HUDEP-2 (cell line): ENCODE measurements around the gene RND3.

ENCODE experiments used
- DNase-seq, 76 experiments: peaks; one replicate each; lab custom pipeline; 2025; ENCODE audit not compliant: unreplicated experiment in 76 of 76; lab: John Stamatoyannopoulos, UW

RND3 gene, protein sequence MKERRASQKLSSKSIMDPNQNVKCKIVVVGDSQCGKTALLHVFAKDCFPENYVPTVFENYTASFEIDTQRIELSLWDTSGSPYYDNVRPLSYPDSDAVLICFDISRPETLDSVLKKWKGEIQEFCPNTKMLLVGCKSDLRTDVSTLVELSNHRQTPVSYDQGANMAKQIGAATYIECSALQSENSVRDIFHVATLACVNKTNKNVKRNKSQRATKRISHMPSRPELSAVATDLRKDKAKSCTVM

DNA sequence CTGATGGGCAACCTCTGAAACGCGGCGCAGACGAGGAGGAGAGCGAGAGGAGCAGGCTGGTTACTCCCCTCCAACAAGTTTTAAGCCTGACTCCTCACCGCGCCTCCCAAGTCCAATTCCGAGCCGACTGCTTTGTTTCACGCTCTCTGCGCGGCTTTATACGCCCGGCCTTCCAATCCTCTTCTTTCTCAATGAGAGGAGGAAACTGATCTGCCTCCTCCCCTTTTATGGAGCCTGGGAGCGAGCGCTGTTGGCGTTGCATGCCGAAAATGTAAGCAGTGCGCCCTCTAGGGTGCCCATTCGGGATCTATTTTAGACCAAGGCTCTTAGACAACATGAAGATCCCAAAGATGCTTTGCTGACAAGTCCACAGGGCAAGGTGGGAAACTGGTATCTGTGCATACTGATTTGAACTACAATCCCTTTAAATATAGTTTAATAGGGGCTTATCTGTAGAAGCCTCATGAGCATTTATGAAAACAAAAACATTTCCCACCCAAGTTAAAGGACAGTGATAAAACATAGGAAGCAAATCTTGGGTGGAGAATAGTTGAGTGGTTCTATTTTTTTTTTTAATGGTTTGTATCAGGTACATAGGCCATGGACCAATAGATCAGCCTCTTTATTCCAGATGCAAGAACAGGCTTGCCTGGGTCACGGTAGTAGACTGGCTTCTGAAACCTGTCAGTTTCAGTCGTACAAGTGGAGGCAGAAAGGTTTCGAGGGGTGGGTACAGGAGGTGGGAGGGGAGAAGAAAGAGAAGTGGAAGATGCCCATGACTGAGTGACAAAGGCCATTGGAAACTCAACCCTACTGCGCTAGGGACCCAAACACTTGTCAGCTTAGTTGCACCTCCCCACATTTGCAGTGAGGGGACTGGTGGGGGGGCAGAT, at the start of gene RND3:
Gene RND3 (minus strand): TSS at position 131 of the 893 bp plus-strand sequence. CDS start 250 bp downstream, outside the sequence.
- peak in 64 of 76 experiments; percentile 2 to 71 (median 39) for DNase-seq

GRCh38 chr2:150535176-150535575, 47.7 kb upstream of the RND3 start:
- no peak for DNase-seq

- DNase-seq, result no peak
These were observed 45.4 kb upstream of the RND3 start for GRCh38 chr2:150532879-150533278.

DNA sequence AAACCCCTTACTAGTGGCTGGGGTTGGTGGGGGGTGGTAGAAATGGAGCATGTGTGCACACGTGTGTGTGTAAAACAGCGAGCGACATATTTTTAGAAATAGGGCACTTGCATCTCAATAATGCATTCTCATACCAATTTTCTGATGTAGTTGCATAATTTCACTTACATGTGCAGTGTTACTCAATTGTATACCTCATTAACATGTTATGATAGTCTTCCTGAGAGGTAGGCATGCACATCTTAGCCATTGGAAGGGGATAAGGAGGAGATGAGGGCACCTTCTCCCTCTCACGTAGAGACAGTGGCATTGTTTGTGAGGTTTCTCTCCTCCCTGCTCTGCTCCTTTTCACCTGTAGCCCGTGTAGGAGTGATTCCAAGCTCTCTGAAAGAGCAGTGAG, 44.6 kb upstream of the RND3 start:
- DNase-seq, result no peak

GRCh38 chr2:150531591-150531990, 44.1 kb upstream of the RND3 start:
- no peak for DNase-seq

GRCh38 chr2:150530168-150530567, 42.7 kb upstream of the RND3 start:
- DNase-seq, result no peak

DNA sequence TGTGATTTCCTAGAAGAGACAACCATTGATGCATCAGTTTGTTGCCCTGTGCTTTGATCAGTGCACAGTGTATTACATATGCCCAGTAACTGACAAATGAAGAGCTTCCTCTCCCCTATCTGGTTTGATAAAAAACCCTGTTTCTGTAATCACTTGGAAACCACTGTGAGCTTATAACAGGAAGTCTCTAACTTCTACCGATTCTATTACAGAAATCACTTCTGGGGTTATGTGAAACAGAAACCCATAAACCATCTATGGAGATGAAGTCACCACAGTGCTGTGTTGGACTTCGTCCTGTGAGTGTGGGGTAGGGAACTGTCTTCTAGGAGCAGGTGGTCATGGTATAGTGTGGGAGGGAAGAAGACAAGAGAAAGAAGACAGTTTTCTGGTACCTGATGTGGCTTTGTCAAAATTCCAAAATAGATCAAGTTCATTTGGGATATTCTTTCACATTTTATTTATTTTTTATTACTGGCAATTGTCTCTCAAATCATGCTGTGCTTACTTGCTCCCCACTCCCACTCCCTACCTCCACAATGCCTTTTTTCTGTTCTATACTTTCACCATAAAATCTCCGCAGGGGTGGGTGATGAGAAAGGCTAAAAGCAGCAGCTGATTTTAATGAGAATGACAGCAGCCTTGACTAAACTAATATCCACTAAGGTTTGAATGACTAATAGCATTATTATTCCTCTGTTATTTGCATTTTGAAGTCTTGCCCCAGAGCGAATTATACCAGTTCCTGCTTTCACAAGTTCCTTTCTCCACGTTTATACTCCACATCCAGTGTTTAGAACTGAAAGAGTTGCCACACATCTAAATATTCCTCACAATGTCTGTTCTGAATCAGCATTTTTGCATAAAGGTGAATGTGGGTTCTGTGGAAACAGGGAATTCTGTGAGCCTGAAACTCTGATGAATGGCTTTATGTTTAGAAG, 41.7 kb upstream of the RND3 start:
- no peak for DNase-seq

GRCh38 chr2:150526827-150527226, 39.4 kb upstream of the RND3 start:
- DNase-seq, result no peak

DNA sequence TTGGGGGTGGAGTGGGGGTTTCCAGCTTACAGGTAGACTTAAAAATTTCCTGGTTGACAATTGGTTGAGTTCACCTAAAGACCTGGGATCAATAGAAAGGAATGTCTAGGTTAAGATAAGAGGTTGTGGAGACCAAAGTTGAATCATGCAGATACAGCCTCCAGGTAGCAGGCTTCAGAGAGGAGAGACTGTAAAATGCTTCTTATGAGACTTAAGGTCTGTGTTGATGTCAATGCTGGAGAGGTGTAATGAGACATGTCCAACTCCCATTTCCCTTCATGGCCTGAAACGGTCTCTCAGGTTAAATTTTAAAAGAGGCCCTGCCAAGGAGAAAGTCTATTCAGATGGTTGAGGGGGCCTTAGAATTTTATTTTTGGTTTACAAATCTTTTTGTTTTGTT, 38.5 kb upstream of the RND3 start:
- no peak for DNase-seq

- DNase-seq, result no peak
These were observed 34.8 kb upstream of the RND3 start for GRCh38 chr2:150522269-150522668.

- no peak for DNase-seq
These were observed 33.6 kb upstream of the RND3 start for GRCh38 chr2:150520887-150521664.

- no peak for DNase-seq
These were observed 32.6 kb upstream of the RND3 start for GRCh38 chr2:150520033-150520432.

DNA sequence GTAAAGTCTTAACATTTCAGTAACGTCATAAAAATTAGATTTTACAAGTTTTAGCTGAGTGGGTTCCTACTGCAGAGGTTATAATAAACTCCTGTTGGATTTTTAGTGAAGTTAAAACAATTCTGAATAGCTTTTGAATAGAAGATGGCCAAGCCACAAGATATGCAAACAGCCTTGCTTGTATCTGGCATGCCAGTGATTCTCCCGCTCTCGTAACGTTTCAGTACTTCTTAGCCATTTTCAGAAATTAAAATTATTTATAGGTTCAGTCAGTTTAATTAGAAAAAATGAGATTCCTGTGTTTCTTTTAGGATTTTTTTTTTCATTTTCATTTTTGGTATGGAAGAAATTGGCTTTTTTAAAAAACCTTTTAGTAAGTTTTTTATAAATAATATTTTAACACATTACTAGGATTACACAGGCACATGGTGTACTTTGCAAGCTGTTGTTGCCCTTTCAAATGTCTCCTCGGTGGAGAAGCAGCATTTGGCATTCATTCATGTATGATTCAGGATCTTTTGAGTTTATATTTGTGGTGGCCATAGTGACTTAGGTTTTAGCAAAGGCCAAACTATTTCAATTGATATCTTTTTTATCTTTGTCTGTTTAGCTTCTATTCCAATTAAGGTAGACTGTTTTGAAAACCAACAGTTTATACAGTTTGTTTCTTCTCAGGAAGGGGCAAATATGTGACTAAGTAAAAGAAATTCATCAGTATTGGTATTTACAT, 30.6 kb upstream of the RND3 start:
- no peak for DNase-seq

DNA sequence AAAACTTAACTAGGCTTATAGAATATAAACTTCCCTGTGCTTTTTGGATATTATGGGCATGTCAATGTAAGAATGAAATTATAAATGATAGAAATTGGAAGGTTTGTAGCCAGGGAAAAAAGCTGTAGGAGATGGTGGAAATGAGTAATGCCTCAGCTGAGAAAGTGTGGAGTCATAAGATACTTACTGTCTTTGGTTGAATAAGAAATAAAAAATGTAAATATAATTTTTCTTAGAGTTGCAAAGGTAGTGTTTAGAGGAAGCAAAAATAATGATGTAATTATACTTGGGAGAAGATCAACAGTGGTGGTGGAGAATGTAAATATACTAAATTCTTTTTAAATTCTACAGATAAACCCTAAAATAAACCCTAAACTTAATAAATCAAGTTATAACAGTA, 26.2 kb upstream of the RND3 start:
- DNase-seq, result no peak

DNA sequence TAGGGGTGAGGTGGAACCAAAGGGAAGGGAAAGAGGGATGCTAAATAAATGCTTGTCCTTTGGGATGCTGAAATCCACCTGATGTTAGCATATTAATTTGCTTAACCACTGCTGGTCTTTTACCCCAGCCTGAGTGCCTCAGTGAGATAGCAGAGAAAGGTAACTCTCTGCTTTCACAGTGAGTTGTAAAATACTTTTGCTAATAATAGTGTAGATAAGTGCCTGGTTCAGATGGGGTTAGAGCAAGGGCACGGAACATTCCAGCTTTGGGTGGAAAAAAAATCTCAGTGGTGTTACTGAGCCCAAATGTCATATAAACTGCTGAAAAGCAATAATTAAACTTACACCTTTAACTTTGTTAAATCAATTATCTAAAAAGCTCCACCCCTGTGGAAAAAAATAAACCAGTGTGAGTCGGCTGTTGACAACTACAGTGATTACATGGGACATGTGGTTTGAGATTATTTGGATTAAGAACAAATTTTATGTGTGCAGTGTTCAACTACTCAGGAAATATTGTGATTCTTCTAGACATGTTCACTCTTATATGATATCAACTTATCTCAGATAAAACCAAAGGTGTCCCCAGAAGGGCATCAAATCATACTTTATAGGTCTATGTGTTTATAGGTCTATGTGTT, 21.1 kb upstream of the RND3 start:
- DNase-seq, result no peak

GRCh38 chr2:150507071-150507470, 19.6 kb upstream of the RND3 start:
- no peak for DNase-seq

- DNase-seq, result no peak
These were observed 17.7 kb upstream of the RND3 start for GRCh38 chr2:150505178-150505577.

- DNase-seq, result no peak
These were observed 8.6 kb upstream of the RND3 start for GRCh38 chr2:150495993-150496627.

DNA sequence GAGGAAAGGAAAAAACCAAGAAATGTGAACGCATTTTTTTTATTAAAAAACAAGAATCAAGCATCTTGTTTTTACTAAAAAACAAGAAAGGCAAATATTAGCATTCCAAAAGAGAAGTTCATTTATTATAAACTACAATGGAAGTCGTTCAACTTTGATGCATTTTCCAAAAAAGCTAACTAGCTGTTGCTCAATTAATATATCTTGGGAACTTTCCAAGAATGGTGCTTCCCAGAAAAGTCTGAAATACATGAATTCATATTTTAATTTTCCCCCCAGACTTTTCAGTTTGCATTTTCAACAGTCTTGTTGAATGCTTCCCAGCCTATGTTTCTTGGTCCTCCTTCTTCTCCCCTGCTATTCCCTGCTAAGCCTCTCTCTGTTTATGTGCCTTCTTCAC, 7.5 kb upstream of the RND3 start:
- DNase-seq, result no peak
